Neural progenitor cell (in vitro differentiated cells): ENCODE measurements around the gene PGAM1. TPM values are rescaled to one million over a fixed set of nuclear protein-coding genes. Genes with fewer than 3 reads are reported as not detected.

ENCODE experiments used
- DNase-seq: peaks from one replicate; pipeline ENCODE4 v3.0.0-alpha.2; 2016; ENCODE audit warnings: low spot score
- H2AFZ ChIP-seq: fragments of 200-600 bp; sonication (generic); replicated peaks from 2 replicates; pipeline ENCODE4 v1.6.1; 2016; ENCODE audit warnings: antibody characterized with exemption
- H3F3A ChIP-seq: fragments of 200-600 bp; sonication (generic); 2 replicates; pipeline ENCODE4 v1.6.1; 2016; ENCODE audit warnings: antibody characterized with exemption, low read depth
- H3K27ac ChIP-seq: fragments of 200-600 bp; sonication (generic); 2 replicates; pipeline ENCODE4 v1.5.1; 2016; ENCODE audit warnings: mild to moderate bottlenecking
- H3K27me3 ChIP-seq: fragments of 200-600 bp; sonication (generic); 2 replicates; pipeline ENCODE4 v1.6.1; 2016; ENCODE audit warnings: mild to moderate bottlenecking, moderate library complexity
- H3K36me3 ChIP-seq: fragments of 200-600 bp; sonication (generic); 2 replicates; pipeline ENCODE4 v1.5.1; 2016
- H3K4me1 ChIP-seq: fragments of 200-600 bp; sonication (generic); 2 replicates; pipeline ENCODE4 v1.6.1; 2016; ENCODE audit warnings: mixed run types
- H3K4me2 ChIP-seq: fragments of 200-600 bp; sonication (generic); 2 replicates; pipeline ENCODE4 v1.6.1; 2016
- H3K4me3 ChIP-seq: fragments of 200-600 bp; sonication (generic); 2 replicates; pipeline ENCODE4 v1.5.1; 2016
- H3K79me2 ChIP-seq: fragments of 200-600 bp; sonication (generic); 2 replicates; pipeline ENCODE4 v1.6.1; 2016; ENCODE audit warnings: low read depth
- H3K9ac ChIP-seq: fragments of 200-600 bp; sonication (generic); 2 replicates; pipeline ENCODE4 v1.6.1; 2016
- H3K9me3 ChIP-seq: fragments of 200-600 bp; sonication (generic); 2 replicates; pipeline ENCODE4 v1.5.1; 2016; ENCODE audit warnings: low read depth
- H4K20me1 ChIP-seq: fragments of 200-600 bp; sonication (generic); 2 replicates; pipeline ENCODE4 v1.6.1; 2016; ENCODE audit warnings: low read depth
- H3K27ac Mint-ChIP-seq: 3 replicates; pipeline ENCODE4 v1.8.0; 2021; ENCODE audit warnings: mixed read lengths
- H3K27me3 Mint-ChIP-seq: 2 replicates; pipeline ENCODE4 v1.8.0; 2022; ENCODE audit warnings: low read depth, mild to moderate bottlenecking, inconsistent platforms, moderate library complexity, mixed read lengths; ENCODE audit not compliant: insufficient read depth
- H3K36me3 Mint-ChIP-seq: 3 replicates; pipeline ENCODE4 v1.8.0; 2021; ENCODE audit warnings: mixed read lengths
- H3K4me1 Mint-ChIP-seq: 3 replicates; pipeline ENCODE4 v1.8.0; 2021; ENCODE audit warnings: mixed read lengths
- H3K4me3 Mint-ChIP-seq: 3 replicates; pipeline ENCODE4 v1.8.0; 2021; ENCODE audit warnings: mild to moderate bottlenecking, moderate library complexity, mixed read lengths
- H3K9me3 Mint-ChIP-seq: 3 replicates; pipeline ENCODE4 v1.8.0; 2020; ENCODE audit warnings: mixed read lengths
- CTCF ChIP-seq: fragments of 200-600 bp; sonication (generic); IDR thresholded peaks from 2 replicates; pipeline ENCODE4 v1.5.1; 2017; ENCODE audit warnings: antibody characterized with exemption, mild to moderate bottlenecking
- EZH2 ChIP-seq: fragments of 200-600 bp; sonication (generic); IDR thresholded peaks from 2 replicates; pipeline ENCODE4 v1.6.1; 2017; ENCODE audit warnings: antibody characterized with exemption, mild to moderate bottlenecking, moderate library complexity
- EZH2phosphoT487 ChIP-seq: fragments of 200-600 bp; sonication (generic); IDR thresholded peaks from 2 replicates; pipeline ENCODE4 v1.6.1; 2017; ENCODE audit warnings: antibody characterized with exemption
- total RNA-seq: library from RNA; depleted of rRNA; stranded (reverse); fragments of >200 nt; gene quantifications from 2 replicates; pipeline ENCODE4 v1.2.3, GENCODE V29; 2015; ENCODE audit warnings: low replicate concordance

PGAM1 gene
- total RNA-seq, 1 donor from 2014 or later: 887 TPM

- Histone ChIP-seq H3K9ac (no peak overlapping the region), H2AFZ (no peak overlapping the region), H3K27me3 (no peaks in the 10 kb centered on the region), H3K27ac (no peak overlapping the region), H3K9me3 (no peaks in the 10 kb centered on the region), H3K4me3 (no peak overlapping the region), H3K79me2 (peaks cover 2% of the 10 kb centered on the region), H3F3A (peaks cover 9% of the 10 kb centered on the region), H4K20me1 (peaks cover 20% of the 10 kb centered on the region), H3K4me1 (no peaks in the 10 kb centered on the region), H3K36me3 (no peaks in the 10 kb centered on the region), H3K4me2 (no peak overlapping the region)
- H3K4me3 Mint-ChIP-seq: no peak overlapping the region
- peaks cover 45% of the 10 kb centered on the region for H3K36me3 Mint-ChIP-seq
- H3K27ac Mint-ChIP-seq: no peak overlapping the region
- no peaks in the 10 kb centered on the region for H3K9me3 Mint-ChIP-seq
- peaks cover 5% of the 10 kb centered on the region for H3K27me3 Mint-ChIP-seq
- TF ChIP-seq EZH2phosphoT487: no peak
- no peak for TF ChIP-seq CTCF
- TF ChIP-seq EZH2: no peak
- no peaks in the 10 kb centered on the region for H3K4me1 Mint-ChIP-seq
- DNase-seq: no peak
Observed at GRCh38 chr10:97456034-97456685, 30.2 kb downstream of the PGAM1 start.

GRCh38 chr10:97456686-97457065 is 30.7 kb downstream of the PGAM1 start:
- no peak overlapping the region for H3K27ac Mint-ChIP-seq
- H3K9ac ChIP-seq: no peak overlapping the region
- peaks cover 9% of the 10 kb centered on the region for H3F3A ChIP-seq
- H3K4me2 ChIP-seq: no peak overlapping the region
- H3K9me3 ChIP-seq: no peaks in the 10 kb centered on the region
- peaks cover 45% of the 10 kb centered on the region for H3K36me3 Mint-ChIP-seq
- H3K27me3 ChIP-seq: no peaks in the 10 kb centered on the region
- H3K27me3 Mint-ChIP-seq: peaks cover 5% of the 10 kb centered on the region
- no peaks in the 10 kb centered on the region for H3K4me1 Mint-ChIP-seq
- H3K4me3 ChIP-seq: no peak overlapping the region
- TF ChIP-seq CTCF (no peak), EZH2 (no peak), EZH2phosphoT487 (no peak)
- H2AFZ ChIP-seq: no peak overlapping the region
- DNase-seq: no peak
- no peaks in the 10 kb centered on the region for H3K79me2 ChIP-seq
- H3K4me1 ChIP-seq: no peaks in the 10 kb centered on the region
- no peak overlapping the region for H3K4me3 Mint-ChIP-seq
- no peak overlapping the region for H3K27ac ChIP-seq
- peaks cover 17% of the 10 kb centered on the region for H4K20me1 ChIP-seq
- no peaks in the 10 kb centered on the region for H3K9me3 Mint-ChIP-seq
- H3K36me3 ChIP-seq: no peaks in the 10 kb centered on the region

GRCh38 chr10:97459111-97459510 is 33.1 kb downstream of the PGAM1 start:
- no peaks in the 10 kb centered on the region for H3K9me3 Mint-ChIP-seq

More at GRCh38 chr10:97459111-97459510, 33.1 kb downstream of the PGAM1 start:
- no peaks in the 10 kb centered on the region for H3K9me3 ChIP-seq
- no peak overlapping the region for H3K4me3 ChIP-seq
- no peak overlapping the region for H3K27ac ChIP-seq
- H3K79me2 ChIP-seq: no peaks in the 10 kb centered on the region
- H3K4me2 ChIP-seq: no peak overlapping the region
- H3K36me3 Mint-ChIP-seq: peaks cover 37% of the 10 kb centered on the region
- peaks cover 11% of the 10 kb centered on the region for H4K20me1 ChIP-seq
- no peak overlapping the region for H2AFZ ChIP-seq
- peaks cover 5% of the 10 kb centered on the region for H3K27me3 Mint-ChIP-seq
- no peak overlapping the region for H3K4me3 Mint-ChIP-seq
- H3K4me1 Mint-ChIP-seq: no peaks in the 10 kb centered on the region
- DNase-seq: no peak
- H3K27me3 ChIP-seq: no peaks in the 10 kb centered on the region
- peaks cover 26% of the 10 kb centered on the region for H3F3A ChIP-seq
- no peak overlapping the region for H3K9ac ChIP-seq
- no peaks in the 10 kb centered on the region for H3K4me1 ChIP-seq
- peaks cover 7% of the 10 kb centered on the region for H3K36me3 ChIP-seq
- H3K27ac Mint-ChIP-seq: peak overlapping the region; percentile 40
- TF ChIP-seq EZH2phosphoT487 (no peak), EZH2 (no peak), CTCF (no peak)
